AG08395 (cell line): ENCODE results near the gene RAB26.
A peak's percentile ranks its signal among the peaks of the same experiment; 100 is the strongest.

Source experiments
- DNase-seq: peaks from one replicate; pipeline ENCODE4 v3.0.0; 2012; ENCODE audit warnings: mixed read lengths, low spot score

Gene RAB26

DNA sequence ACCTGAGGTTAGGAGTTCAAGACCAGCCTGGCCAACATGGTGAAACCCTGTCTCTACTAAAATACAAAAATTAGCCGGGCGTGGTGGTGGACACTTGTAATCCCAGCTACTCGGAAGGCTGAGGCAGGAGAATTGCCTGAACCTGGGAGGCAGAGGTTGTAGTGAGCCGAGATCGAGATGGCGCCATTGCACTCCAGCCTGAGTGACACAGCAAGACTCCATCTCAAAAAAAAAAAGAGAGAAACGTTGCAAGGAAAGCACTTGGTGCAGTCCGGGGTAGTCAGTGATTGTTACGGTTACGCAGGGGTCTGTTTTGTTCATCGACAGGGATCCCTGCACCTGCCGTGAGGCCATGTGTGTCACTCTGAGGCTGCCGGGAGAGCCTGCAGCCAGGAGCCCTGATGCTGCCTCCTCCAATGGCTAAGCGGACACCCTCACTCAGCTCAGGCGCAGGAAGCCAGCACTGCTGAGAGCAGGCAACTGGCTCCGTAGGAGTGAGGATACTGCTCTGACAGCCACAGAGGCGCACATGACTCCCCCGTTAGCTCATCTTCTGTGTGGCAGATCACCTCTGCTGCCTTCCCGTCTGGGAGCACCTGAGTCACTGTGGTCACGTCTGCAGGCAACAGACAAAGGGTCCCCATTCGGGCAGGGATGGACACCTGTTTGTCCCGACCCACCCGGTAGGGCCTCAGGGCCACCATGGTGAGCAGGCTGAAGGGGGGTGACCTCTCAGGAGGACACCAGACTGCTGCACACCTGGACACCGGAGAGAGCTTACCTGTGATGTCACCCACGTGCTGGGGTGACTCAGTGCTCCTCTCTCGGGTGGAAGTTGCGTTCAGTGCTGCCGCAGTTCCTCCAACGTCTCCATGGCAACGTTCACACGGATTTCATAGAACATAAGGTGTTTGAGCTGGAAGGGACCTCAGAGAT, 5.2 kb upstream of the RAB26 start:
- DNase-seq = no peak

DNA sequence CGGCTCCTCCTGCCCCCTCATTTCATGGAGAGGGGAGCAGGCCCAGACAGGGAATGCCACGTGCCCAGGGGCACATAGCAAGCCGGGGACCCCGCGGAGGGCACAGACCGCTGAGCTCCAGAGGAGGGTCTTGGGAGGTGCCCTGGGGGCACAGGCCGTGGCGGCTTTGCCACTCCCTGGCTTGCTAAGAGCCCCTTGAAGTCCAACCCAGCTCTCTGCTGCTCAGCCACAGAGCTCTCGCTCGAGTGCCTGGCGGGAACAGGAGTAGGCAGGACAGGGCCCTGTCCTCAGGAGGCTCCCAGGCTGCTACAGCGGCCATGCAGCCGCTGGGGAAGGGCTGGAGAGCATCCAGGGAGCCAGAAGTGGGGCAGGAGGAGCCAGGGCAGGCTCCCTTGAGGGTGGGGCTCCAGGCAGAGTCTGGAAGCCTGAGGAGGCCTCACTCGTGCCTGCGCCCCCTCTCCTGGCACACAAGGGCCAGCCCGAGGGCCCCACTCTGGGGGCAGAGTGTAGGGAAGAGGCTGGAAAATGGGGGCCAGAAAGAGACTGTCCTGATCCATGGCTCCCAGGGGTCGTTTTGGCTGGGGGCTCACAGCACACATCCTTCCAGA, 4.4 kb upstream of the RAB26 start:
- no peak for DNase-seq

DNA sequence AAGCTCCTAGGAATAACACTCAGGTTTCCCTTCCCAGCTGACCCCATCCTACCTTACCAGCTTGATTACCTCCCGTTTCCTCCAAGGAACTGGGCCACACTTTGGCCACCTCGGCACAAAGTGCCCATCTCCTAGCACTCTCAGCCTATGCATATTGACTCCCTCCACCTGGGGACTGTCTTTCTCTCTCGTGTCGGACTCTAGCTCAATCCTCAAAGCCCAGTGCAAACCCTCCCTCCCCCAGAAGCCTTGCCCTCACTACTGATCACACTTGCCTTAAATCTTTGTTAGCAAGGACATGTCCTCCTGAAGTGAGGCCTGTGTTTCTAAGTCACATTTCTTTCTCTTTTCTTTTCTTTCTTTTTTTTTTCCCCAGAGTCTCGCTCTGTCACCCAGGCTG, 2.6 kb upstream of the RAB26 start:
- DNase-seq = no peak

DNA sequence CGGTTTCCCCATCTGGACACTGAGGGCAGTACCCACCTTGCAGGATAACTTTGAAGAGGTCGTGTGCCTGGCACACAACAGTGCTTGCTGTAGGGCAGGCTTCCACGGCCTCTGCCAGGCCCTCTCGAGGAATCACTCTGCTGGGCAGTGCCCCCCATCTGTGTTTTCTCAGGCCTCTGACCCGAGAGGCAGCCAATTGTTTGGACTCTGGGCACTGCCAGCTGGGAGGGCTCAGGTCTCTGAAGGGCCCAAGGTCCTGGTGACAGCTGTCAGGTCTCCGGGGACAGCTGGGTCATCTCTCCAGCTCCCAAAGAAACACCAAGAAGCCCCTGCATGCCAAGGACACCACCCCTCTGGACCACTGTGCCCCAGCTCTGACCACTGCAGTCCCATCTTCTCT, 1.0 kb upstream of the RAB26 start:
- DNase-seq = no peak

DNA sequence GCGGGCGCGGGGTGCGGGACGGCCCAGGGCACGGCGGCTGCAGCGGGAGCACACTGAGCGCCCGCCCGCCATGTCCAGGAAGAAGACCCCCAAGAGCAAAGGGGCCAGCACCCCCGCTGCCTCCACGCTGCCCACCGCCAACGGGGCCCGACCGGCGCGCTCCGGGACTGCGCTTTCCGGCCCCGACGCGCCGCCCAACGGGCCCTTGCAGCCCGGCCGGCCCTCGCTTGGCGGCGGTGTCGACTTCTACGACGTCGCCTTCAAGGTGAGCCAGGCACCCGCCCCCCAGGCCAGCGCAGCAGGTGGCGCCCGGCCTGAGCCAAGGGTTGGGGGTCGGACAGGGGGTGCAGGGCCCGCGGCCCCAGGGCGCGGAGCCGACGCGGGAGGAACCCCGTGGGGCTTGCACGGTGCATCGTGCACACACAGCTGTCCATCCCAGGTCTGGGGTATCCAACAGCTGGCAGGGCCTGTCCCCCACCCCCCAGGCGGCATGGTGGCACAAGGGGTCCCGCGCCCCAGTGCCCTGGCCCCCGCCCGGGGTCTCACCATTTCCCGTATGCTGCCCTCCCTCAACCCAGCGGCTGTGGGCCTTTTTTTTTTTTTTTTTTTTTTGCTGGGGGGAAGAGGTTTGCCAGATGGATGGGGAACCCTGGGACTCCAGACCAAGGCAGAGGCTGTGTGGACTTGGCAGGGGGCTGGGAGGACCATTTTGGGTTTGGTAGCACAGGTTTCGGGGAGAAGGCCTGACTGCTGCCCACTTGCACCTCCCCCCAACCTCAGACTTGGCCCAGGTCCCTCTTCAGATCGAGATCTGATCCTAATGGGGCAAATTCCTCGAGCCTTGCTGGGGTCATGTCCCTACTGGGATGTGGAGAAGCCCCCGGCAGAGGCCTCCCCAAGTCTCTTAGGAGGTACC, 547 bp downstream of the RAB26 start:
- DNase-seq = no peak

DNA sequence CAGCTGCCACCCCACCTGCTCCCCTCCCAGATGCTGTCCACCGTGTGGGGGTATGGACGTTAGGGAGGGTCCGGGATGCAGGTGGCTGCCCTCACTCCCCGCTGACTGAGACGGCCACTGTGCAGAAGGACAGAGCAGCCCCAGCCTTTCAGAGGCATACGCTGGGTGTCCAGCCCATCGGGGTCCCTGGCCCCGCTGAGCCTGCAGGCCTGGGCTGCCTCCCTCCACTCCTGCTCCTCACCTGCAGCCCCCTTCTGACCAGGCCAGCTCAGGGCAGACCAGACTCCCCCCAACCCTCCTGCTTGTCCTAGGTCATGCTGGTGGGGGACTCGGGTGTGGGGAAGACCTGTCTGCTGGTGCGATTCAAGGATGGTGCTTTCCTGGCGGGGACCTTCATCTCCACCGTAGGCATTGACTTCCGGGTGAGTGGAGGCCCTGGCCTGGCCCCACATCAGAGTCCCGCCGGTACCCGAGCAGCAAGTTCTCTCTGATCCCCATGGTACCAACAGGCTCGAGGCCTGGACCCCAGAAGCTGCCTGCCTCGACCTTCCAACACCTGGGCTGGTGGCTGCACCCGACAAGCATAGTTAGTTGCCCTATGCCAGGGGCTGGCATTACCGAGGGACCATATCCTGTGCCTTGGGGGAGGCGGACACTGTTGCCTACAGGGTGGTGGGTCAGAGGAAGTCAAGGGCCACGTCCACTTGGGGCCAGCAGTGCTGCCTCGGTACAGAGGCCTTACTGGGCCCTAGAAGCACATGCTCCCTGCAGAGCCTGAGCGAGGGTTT, 1.4 kb downstream of the RAB26 start:
- DNase-seq = no peak

DNA sequence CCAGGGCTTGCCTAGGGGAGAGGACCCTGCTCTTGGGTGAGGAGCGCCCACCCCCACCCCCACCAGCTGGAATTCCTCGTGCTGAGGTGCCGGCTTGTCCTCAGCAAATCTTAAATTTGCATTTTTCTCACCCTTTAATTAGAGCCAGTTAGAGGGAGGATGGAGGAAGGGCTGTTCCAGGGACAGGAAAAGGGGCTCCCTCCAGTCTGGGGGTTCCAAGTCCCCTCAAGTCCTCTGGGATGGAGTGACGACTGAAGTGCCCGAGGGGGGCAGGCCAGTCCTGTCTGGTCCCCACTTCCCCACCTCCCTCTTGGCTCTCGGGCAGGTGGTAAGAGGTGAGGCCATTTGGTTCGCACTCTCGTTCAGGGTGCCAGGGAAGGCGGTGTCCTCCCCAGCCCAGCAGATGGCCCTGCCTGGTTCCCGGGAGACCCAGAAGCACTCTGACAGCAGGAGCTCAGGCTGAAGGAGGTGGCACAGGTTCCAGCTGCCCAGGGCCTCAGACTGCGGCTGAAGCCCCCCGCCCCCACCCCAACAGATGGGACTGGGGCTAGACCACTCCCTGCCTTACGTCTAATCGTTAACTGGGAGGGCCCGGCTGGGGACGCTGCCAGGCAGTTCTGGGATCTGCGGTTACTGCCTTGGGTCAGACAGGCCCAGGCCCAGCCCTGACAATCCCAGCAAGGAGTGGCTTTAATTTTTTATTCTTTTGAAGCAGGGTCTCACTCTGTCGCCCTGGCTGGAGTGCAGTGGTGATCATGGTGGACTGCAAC, 2.2 kb downstream of the RAB26 start:
- DNase-seq = no peak

DNA sequence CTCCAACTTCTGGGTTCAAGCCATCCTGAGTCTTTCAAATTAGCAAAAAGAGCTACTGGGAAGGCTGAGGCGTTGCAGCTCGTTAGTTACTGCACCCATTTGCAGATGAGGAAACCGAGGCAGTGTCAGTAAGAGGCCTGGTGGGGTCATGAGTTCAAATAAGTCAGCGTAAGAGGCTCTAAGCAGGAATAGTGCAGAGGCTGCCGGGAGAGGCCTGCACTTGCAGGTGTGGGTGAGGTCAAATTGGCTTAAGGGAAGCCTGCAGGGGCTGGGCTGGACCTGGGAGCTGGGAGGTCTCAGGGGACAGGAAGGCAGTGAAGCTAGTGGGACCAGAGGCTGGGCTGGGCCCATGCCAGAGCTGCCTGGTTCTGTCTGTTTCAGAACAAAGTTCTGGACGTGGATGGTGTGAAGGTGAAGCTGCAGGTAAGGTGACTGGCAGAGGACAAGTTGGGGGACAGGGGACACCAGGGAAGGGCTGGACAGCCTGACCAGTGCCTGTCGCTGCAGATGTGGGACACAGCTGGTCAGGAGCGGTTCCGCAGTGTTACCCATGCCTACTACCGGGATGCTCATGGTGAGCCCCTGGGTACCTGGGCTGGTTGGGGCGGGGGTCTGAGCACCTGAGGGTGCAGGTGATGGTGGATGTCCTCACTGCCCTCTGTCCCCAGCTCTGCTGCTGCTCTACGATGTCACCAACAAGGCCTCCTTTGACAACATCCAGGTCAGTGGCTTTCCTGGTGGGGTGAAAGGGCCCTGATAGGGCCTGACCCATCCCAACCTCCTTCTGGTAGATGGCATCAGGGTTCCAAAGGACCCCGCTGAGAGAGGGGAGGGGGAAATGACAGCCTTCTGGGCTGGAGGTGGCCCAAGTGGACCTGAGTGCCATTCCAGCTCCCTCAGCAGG, 3.0 kb downstream of the RAB26 start:
- no peak for DNase-seq

DNA sequence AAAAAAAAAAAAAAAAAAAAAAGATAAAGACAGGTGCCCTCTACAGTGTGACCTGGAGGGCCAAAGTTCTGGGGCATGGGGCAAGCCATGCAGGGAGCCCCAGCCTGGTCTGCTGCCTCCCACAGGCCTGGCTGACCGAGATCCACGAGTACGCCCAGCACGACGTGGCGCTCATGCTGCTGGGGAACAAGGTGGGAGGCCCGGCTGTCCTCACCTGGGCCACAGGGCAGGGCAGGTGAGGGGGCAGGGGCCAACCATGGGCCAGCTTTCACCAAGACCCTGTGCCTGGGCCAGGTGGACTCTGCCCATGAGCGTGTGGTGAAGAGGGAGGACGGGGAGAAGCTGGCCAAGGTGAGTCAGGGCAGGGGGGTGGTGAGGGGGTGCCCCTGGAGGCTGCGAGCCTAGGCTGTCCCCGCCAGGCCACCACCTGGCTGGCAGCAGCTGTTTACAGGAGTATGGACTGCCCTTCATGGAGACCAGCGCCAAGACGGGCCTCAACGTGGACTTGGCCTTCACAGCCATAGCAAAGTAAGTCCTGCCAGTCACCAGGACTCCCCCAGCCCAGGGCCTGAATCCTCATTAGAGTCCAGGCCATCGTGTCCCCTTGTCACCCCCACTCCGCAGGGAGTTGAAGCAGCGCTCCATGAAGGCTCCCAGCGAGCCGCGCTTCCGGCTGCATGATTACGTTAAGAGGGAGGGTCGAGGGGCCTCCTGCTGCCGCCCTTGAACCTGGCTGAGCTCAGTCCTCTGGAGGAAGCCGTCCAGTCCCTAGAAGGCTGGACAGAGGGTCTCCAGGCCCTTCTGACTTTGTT, 4.5 kb downstream of the RAB26 start:
- no peak for DNase-seq

DNA sequence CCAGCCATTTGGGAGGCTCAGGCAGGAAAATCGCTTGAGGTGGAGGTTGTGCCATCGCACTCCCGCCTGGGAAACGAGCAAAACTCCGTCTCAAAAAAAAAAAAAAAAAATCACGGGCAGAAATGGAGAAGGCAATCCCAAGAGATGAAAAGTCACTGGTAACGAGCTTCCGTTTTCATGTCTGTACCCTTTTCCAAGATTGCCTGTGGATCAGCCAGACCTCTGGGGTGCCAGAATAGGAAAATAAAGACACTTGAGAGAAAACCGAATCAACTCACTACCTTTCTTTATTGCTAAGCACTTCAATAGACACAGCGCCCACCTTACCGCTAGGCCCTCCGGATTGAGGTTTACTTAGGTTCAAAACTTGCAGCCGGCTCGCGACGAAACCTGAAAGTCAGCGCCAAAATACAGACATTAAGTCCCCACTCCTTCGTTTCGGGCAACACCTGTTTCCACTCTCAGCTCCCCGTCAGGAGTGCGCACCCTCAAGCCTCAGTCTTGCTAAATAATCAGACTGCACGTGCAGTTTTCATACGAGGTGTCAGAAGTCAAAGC, 6.2 kb downstream of the RAB26 start:
- DNase-seq = no peak

DNA sequence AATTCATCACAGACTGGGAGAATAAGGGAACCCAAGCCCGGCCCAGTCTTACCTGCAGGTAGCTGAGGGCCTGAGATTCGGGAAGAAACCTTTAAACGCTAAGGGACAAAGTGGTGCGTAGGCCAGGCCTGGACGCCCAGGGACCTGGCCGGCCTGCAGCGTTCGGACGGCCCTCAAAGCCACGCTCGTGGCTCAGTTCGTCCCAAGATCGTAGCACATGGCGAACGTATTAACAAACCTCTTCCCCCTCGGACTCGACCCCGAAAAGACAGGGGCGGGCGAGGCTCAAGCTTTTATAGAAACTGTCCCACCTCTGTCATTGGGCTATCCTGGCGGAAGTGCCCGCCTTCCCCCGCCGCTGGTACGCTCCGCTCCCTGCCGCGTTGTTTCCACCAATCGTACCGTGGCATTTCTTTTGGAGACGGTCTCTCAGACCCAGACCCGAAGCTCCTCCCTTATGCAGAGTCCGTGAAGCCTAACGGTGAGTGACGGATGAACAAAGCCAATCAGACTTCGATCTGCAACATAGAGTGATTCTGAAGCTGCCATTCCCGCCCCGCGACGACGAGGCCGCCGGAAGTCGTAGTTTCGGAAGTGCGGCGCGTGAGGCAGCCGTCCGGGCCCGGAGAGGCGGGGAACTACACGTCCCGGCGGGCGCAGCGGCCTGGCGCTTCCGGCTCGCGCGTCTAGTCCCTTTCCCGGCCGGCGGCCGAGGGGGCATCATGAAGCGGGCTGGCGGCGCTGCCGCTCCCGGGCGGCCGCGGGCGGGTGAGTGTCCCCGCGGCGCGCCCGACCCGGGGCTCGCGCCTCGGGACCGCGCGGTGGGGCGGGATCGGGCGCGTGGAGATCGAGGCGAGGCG, 6.9 kb downstream of the RAB26 start, which contains the start of gene TRAF7:
TRAF7 (plus strand) TSS at position 692 of the 860 bp plus-strand sequence. CDS start 8,139 bp downstream, outside the sequence.
- peak; percentile 99 for DNase-seq

DNA sequence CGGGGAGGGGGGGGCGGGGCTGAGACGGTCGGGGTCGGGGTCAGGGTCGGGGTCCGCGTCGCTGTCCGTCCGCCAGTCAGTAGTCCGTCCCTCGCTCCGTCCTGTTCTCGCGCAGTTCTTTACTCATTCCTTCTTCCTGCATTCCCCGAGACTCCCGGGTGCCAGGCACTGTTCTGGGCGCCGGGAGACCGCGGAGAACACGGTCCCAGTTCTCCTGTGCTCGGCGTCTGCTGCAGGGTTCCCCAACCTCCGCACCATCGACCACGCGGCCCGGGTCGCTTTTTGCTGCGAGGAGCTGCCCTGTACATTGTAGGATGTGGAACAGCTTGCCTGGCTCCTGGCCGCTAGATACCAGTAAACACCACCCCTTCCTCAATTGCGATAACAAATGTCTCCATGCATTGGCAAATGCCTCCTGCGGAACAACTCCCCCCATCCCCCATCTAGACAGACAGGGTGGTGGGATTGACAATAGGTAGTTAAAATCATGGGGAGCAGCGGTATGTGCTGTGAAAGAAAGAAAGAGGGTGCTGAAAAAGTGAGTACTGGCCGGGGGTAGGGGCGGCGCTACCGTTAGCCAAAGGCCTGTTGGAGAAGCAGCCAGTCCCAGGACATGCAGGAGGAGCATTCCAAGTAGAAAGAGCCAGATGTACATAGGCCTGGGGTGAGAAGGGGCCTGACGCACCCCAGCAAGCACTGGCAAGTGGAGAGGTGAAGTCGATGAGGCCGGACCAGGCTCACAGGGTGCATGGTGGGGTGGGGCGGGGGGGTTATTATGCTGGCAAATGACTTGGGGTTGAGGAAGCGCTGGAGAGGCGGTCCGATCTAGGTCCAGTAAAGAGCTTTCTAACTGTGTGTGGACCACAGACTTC, 7.8 kb downstream of the RAB26 start:
- peak; percentile 45 for DNase-seq

DNA sequence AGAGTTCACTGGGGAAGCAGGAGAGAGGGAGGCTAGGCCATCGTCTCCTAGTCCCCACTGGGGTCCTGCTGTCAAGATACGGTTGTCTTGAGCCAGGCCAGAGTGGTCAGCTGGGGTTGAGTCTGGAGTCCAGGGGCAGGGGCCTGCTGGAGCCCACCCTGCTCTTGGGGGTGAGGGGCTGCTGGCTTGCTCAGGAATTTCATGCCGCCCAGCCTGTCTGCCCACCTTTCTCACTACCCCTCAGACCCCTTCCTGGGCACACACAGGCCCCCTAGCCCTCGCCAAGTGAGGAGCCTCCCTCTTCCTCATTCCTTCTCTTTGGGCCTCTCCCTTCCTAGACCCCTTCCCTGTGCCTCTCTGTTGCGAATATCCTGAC, 8.4 kb downstream of the RAB26 start:
- no peak for DNase-seq

DNA sequence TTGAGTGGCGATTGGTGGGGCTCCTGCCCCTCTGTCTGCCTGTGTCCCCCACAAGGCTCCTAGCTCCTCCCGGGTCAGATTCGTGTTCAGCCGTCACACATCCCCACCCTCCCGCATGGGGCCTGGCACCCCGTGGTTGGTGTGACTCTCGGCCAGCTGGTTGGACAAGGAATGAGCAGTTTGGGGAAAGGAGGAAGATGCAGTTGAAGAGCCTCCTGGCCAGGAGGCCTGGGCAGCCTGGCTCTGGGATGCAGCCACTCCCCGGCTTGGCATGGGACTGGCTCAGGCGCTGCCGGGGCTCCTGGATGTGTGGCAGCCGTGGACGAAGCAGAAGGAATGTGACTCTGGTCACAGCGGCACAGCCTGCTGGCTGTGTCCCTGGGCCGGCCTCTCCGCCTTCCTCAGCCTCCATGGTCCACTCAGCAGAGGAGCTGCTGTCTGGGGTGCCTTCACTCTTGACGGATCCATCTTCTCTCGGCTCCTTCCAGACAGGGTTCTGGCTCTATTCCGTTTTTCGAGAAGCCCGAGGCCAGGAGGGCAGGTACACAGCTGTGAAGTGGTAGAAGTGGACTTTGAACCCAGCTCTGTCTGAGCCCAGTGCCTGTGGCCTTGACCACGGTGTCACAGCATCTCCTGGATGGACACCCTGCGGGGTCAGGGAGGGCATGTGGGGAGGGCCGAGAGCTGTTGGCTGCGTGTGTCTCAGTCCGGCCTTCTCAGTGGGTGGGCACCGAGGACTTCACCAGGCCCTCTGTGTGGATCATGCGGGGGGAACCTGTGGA, 9.2 kb downstream of the RAB26 start:
- no peak for DNase-seq

DNA sequence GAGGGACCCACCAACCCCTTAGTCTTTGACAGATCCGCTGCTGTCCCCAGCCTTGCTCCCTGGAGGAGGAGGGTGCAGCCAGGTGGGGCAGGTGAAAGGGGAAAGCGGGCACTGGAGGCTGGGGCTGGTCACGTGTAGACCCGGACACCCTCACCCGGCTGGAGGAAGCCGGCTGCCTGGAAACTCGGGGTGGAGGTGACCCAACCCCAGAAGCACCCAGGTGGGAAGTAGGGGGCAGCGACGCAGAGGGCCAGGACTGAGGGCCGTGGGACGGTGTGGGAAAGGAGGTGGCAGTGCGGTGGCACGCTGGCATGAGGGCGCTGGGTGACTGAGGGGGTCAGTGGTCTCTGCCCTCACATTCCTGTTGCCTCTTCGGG, 9.8 kb downstream of the RAB26 start:
- DNase-seq = no peak
